ENCODE data around the gene SOD2.

The SOD2 gene

GRCh38 chr6:159718634-159719033 lies 25.6 kb upstream of the SOD2 start:
- no peak for DNase-seq (ENCODE audit: extremely low read depth, insufficient read length)
- Histone ChIP-seq H3K27me3 (replicated peaks; ENCODE audit: control insufficient read depth, insufficient read depth, low read length) (no peaks in the 10 kb centered on the region), H3K36me3 (ENCODE audit: control insufficient read depth, insufficient read depth, low read length) (no peaks in the 10 kb centered on the region; the same call in none of the 2 replicates), H3K4me3 (replicated peaks; ENCODE audit: low read depth, low read length) (no peak overlapping the region)
- TF ChIP-seq CTCF (IDR thresholded peaks at IDR 0.05; ENCODE audit: insufficient read depth, low read length, poor library complexity, severe bottlenecking), result no peak

- TF ChIP-seq CTCF (IDR thresholded peaks at IDR 0.05; ENCODE audit: insufficient read depth, low read length, poor library complexity, severe bottlenecking), result no peak
- DNase-seq (ENCODE audit: extremely low read depth, insufficient read length), result no peak
- H3K4me3 ChIP-seq (replicated peaks; ENCODE audit: low read depth, low read length), result no peak overlapping the region
Observed at GRCh38 chr6:159716247-159717096, 23.4 kb upstream of the SOD2 start.

GRCh38 chr6:159715605-159716004 lies 22.6 kb upstream of the SOD2 start:
- Histone ChIP-seq H3K4me3 (replicated peaks; ENCODE audit: low read depth, low read length) (no peak overlapping the region), H3K36me3 (ENCODE audit: control insufficient read depth, insufficient read depth, low read length) (no peaks in the 10 kb centered on the region), H3K27me3 (replicated peaks; ENCODE audit: control insufficient read depth, insufficient read depth, low read length) (no peaks in the 10 kb centered on the region)
- no peak for DNase-seq (ENCODE audit: extremely low read depth, insufficient read length)
- no peak for TF ChIP-seq CTCF (IDR thresholded peaks at IDR 0.05; ENCODE audit: insufficient read depth, low read length, poor library complexity, severe bottlenecking)

More at GRCh38 chr6:159716247-159717096, 23.4 kb upstream of the SOD2 start:
- H3K36me3 ChIP-seq (ENCODE audit: control insufficient read depth, insufficient read depth, low read length), result no peaks in the 10 kb centered on the region
- H3K27me3 ChIP-seq (replicated peaks; ENCODE audit: control insufficient read depth, insufficient read depth, low read length), result no peaks in the 10 kb centered on the region

- no peak for TF ChIP-seq CTCF (IDR thresholded peaks at IDR 0.05; ENCODE audit: insufficient read depth, low read length, poor library complexity, severe bottlenecking)
- Histone ChIP-seq H3K4me3 (replicated peaks; ENCODE audit: low read depth, low read length) (no peak overlapping the region), H3K36me3 (ENCODE audit: control insufficient read depth, insufficient read depth, low read length) (no peaks in the 10 kb centered on the region), H3K27me3 (replicated peaks; ENCODE audit: control insufficient read depth, insufficient read depth, low read length) (no peaks in the 10 kb centered on the region)
- DNase-seq (ENCODE audit: extremely low read depth, insufficient read length), result no peak
Observed at GRCh38 chr6:159715166-159715565, 22.1 kb upstream of the SOD2 start.

- Histone ChIP-seq H3K36me3 (ENCODE audit: control insufficient read depth, insufficient read depth, low read length) (no peaks in the 10 kb centered on the region), H3K4me3 (replicated peaks; ENCODE audit: low read depth, low read length) (no peak overlapping the region), H3K27me3 (replicated peaks; ENCODE audit: control insufficient read depth, insufficient read depth, low read length) (no peaks in the 10 kb centered on the region)
- TF ChIP-seq CTCF (IDR thresholded peaks at IDR 0.05; ENCODE audit: insufficient read depth, low read length, poor library complexity, severe bottlenecking), result no peak
- no peak for DNase-seq (ENCODE audit: extremely low read depth, insufficient read length)
Observed at GRCh38 chr6:159714404-159714803, 21.4 kb upstream of the SOD2 start.
